ENCODE data around the gene EHMT2. TPM values are rescaled to one million over a fixed set of nuclear protein-coding genes. Genes with fewer than 3 reads are reported as not detected.

EHMT2 gene
- polyA plus RNA-seq, 2 of the 4 experiments (the other 2 are of a cell fraction): 15.4 to 32.3 TPM

DNA sequence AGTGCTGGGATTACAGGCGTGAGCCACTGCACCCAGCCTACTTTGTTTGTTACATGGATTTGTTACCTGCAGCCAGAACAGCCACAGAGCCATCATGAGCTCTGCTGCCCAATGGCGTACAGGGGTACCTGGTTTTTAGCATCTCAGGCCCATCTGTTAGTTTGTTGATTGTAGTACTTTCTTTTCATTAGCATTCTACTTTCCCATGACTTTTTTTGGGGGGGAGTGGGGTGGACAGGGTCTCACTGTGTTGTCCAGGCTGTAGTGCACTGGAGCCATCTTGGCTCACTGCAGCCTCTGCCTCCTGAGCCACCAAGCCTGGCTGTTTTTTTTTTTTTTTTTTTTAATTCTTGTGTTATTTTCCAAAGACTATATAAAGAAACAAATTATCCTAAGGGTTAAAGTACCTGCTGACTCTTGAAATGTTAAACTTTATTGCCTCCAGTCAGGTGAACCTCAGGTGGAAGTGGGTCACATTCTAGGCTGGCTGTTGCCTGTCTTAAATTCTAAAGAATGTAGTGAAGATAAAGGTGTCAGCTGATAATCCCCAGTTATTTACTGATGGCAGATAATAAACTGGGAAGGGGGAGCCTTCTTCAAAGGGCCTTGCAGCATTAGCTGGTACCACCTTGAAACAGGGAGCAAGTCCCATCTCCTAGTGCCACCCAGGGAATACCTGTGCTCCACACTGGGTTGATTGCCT, 50.1 kb downstream of the EHMT2 start:
- WGBS (ENCODE audit: missing lambda C conversion rate): 69% methylated on average over 2 of the region's 2 CpGs

DNA sequence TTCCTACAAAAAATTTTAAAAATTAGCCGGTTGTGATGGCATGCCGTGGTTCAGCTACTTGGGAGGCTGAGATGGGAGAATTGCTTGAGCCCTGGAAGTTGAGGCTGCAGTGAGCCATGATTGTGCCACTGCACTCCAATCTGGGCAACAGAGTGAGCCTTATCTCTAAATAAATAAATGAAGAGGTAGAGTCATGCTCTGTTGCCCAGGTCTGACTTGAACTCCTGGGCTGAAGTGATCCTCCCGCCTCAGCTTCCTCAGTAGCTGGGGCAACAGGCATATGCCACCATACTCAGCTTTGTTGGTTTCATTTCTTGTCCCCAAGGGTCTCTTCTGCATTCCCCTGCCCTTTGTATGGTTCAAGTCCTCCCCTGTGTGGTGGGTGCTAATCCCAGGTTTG, 53.0 kb downstream of the EHMT2 start:
- 97% methylated on average over 3 of the region's 3 CpGs for WGBS (ENCODE audit: missing lambda C conversion rate)
- TF ChIP-seq ZC3H11A (IDR thresholded peaks at IDR 0.05) (no peak), EP300 (IDR thresholded peaks at IDR 0.05) (no peak), NFE2L2 (conservative IDR thresholded peaks at IDR 0.05; ENCODE audit: low read length) (no peak), POLR2A (IDR thresholded peaks at IDR 0.05; ENCODE audit: low read length) (no peak), KDM1A (IDR thresholded peaks at IDR 0.05; ENCODE audit: low read depth) (no peak), CHD2 (IDR thresholded peaks at IDR 0.05; ENCODE audit: low read length, partially characterized antibody) (no peak), CEBPB (IDR thresholded peaks at IDR 0.05) (no peak), NR3C1 (IDR thresholded peaks at IDR 0.05) (no peak), MYC (IDR thresholded peaks at IDR 0.05; ENCODE audit: borderline replicate concordance, low read length) (no peak), CBX8 (IDR thresholded peaks at IDR 0.05) (no peak), FOSL2 (IDR thresholded peaks at IDR 0.05) (no peak), FOSL2 (CRISPR knock-in tag; IDR thresholded peaks at IDR 0.05) (no peak), TFCP2L1 (CRISPR knock-in tag; IDR thresholded peaks at IDR 0.05) (no peak), KDM5A (IDR thresholded peaks at IDR 0.05) (no peak), EHF (CRISPR knock-in tag; IDR thresholded peaks at IDR 0.05) (no peak), SMC3 (IDR thresholded peaks at IDR 0.05) (no peak)
- TF ChIP-seq, protein P1, sequence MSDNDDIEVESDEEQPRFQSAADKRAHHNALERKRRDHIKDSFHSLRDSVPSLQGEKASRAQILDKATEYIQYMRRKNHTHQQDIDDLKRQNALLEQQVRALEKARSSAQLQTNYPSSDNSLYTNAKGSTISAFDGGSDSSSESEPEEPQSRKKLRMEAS (IDR thresholded peaks at IDR 0.05): no peak
- TF ChIP-seq, protein P2, sequence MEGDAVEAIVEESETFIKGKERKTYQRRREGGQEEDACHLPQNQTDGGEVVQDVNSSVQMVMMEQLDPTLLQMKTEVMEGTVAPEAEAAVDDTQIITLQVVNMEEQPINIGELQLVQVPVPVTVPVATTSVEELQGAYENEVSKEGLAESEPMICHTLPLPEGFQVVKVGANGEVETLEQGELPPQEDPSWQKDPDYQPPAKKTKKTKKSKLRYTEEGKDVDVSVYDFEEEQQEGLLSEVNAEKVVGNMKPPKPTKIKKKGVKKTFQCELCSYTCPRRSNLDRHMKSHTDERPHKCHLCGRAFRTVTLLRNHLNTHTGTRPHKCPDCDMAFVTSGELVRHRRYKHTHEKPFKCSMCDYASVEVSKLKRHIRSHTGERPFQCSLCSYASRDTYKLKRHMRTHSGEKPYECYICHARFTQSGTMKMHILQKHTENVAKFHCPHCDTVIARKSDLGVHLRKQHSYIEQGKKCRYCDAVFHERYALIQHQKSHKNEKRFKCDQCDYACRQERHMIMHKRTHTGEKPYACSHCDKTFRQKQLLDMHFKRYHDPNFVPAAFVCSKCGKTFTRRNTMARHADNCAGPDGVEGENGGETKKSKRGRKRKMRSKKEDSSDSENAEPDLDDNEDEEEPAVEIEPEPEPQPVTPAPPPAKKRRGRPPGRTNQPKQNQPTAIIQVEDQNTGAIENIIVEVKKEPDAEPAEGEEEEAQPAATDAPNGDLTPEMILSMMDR (IDR thresholded peaks at IDR 0.05): no peak
- TF ChIP-seq, protein P3, sequence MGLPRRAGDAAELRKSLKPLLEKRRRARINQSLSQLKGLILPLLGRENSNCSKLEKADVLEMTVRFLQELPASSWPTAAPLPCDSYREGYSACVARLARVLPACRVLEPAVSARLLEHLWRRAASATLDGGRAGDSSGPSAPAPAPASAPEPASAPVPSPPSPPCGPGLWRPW (IDR thresholded peaks at IDR 0.05): no peak
- ATAC-seq (no peak; a peak in 1 of 6 replicates), DNase-seq (ENCODE audit: low read depth in 1 of 2, low spot score in 1 of 2) (no peak), FAIRE-seq (no peak)
- ChIA-PET POLR2A (no interaction called here), CTCF (interaction anchor here (1.3 kb wide), 1 partner anchor 38 kb away, joined by 3 read pairs; the partner anchor contains the start of gene LSM2)
- H3K4me2 ChIP-seq: no peak overlapping the region
- H3K4me1 ChIP-seq: peaks cover under 1% of the 10 kb centered on the region; the same call in 1 of the 3 replicates
- no peaks in the 10 kb centered on the region for H3K9me3 ChIP-seq
- no peak overlapping the region for H3K4me3 ChIP-seq
- no peak overlapping the region for H3K27ac ChIP-seq

More for the DNA sequence above, 50.1 kb downstream of the EHMT2 start:
- TF ChIP-seq NFE2L2 (conservative IDR thresholded peaks at IDR 0.05; ENCODE audit: low read length) (no peak), ZNF302 (CRISPR knock-in tag; IDR thresholded peaks at IDR 0.05) (no peak), RARB (CRISPR knock-in tag; IDR thresholded peaks at IDR 0.05) (no peak), KDM1A (IDR thresholded peaks at IDR 0.05; ENCODE audit: low read depth) (no peak), PHF8 (IDR thresholded peaks at IDR 0.05; ENCODE audit: borderline replicate concordance, low read depth) (no peak), MYC (IDR thresholded peaks at IDR 0.05; ENCODE audit: borderline replicate concordance, low read length) (no peak), HEYL (CRISPR knock-in tag; IDR thresholded peaks at IDR 0.05) (no peak), FOXS1 (CRISPR knock-in tag; IDR thresholded peaks at IDR 0.05) (no peak), POLR2AphosphoS2 (conservative IDR thresholded peaks at IDR 0.05; ENCODE audit: low read length) (no peak), ZC3H11A (IDR thresholded peaks at IDR 0.05) (no peak), ESRRA (IDR thresholded peaks at IDR 0.05; ENCODE audit: borderline replicate concordance, low read length) (no peak), FOSB (CRISPR knock-in tag; IDR thresholded peaks at IDR 0.05) (no peak)
- no peak overlapping the region for H3K4me2 ChIP-seq
- H3K4me3 ChIP-seq: no peak overlapping the region
- ChIA-PET POLR2A (no interaction called here), CTCF (interaction anchor here (0.7 kb wide), 1 partner anchor 124 kb away, joined by 3 read pairs; the partner anchor contains the start of gene DXO)
- DNase-seq (ENCODE audit: low read depth in 1 of 2, low spot score in 1 of 2): no peak
- H3K9me3 ChIP-seq: no peaks in the 10 kb centered on the region
- no peak for FAIRE-seq
- no peak for ATAC-seq
- H3K27ac ChIP-seq: no peak overlapping the region
- peaks cover 11% of the 10 kb centered on the region; the same call in 1 of the 3 replicates for H3K4me1 ChIP-seq

Measured in A549 (cell line).